ENCODE data around the gene IPO9. TPM values are rescaled to one million over a fixed set of nuclear protein-coding genes. Genes with fewer than 3 reads are reported as not detected.
"Not testable (repeated sequence)": the region's sequence is repeated elsewhere in the genome, so short reads cannot be mapped to it uniquely, and the experiment has no call there.

IPO9 gene
- polyA plus RNA-seq, 4 donors = 76.5 to 88.6 (median 81.0) TPM

DNA sequence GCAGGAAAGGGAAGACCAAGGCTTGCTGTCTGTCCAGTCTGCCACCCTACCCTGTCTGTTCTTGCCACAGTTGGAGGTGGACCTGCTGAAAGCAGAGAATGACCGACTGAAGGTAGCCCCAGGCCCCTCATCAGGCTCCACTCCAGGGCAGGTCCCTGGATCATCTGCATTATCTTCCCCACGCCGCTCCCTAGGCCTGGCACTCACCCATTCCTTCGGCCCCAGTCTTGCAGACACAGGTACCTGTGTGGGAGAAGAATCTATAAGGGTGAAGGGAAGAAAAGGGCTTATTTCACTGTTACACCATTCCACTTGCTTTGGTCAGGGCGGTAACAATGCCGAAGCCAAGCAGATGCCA, 20.3 kb upstream of the IPO9 start:
- no peak for DNase-seq (ENCODE audit: low read depth in 4 of 4, low spot score in 3 of 4)

DNA sequence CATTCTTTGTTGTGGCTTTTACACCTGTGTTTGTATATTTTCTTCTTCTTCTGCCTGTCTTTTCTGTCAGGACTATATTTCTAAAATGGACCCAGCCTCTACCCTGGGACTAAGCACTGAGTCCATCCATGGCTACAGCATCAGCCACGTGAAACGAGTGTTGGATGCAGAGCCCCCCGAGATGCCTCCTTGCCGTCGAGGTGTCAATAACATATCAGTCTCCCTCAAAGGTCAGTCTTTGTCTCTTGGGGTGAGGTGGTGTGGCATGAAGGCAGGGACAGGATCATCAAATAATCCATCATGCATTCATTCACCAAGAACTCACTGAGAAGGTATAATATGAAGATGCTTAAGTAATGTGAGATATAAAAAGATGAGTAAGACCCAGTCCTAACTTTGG, 19.1 kb upstream of the IPO9 start:
- DNase-seq (ENCODE audit: low read depth in 4 of 4, low spot score in 3 of 4) = no peak

DNA sequence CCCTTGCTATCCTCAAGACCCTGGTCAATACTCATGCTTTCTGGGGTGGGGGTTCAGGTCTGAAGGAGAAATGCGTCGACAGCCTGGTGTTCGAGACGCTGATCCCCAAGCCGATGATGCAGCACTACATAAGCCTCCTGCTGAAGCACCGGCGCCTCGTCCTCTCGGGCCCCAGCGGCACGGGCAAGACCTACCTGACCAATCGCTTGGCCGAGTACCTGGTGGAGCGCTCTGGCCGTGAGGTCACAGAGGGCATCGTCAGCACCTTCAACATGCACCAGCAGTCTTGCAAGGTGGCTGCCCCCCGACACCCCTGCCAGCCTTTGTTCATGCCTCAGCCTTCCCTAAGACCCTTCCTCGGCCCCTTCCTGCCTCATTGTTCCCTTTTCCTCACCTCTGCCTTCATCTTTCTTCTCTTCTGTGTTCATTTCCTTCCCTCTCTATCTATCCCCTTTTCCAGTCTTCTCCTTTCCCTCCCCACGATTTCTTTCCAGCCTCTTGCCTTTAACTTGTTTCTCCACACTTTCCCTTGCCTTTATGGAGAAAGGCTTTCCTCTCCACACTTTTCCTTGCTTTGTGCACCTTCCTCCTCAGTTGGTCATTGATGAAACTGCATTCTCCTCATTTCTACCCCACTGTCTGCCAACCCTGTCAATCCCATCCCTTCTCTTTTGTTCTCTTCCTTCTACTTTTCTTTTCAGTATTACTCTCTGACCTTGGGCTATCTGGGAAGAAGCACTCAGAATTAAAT, 18.3 kb upstream of the IPO9 start:
- no peak for DNase-seq (ENCODE audit: low read depth in 4 of 4, low spot score in 3 of 4)

DNA sequence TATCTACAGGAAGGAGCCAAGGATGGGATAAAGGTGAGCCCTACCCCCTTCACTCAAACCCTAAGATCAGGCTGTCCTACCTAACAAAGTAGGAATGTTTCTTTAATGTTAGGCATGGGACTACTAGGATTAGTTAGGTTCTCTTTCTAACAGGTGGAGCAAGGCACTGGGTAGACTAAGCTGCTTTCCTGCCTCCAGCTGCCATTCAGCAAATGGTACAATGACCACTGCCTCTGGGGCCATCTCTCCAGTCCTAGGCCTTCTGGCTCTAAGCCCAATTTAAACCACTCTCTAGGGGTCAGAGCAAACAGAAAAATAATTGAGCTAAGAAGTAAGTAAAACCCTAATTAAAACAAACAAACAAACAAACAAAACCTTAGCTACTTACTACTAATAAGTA, 15.7 kb upstream of the IPO9 start:
- no peak for DNase-seq (ENCODE audit: low read depth in 4 of 4, low spot score in 3 of 4)

DNA sequence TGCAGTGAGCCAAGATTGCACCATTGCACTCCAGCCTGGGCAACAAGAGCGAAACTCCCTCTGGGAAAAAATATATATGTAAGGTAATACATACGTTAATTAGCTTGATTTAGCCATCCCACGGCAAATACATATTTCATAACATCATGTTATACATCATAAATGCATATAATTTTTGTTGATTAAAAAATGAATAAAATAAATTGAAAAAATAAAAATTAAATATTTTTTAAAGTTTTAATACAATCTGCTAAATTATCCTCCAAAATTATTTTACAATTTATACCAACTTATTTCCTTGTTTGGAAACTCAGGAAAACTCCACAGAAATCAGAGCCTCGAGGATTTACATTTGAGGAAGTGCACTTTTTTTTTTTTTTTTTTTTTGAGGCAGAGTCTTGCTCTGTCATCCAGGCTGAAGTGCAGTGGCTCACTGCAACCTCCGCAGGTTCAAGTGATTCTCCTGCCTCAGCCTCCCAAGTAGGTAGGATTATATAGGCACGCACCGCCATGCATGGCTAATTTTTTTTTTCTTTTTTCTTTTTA, 12.6 kb upstream of the IPO9 start:
- no peak for DNase-seq (ENCODE audit: low read depth in 4 of 4, low spot score in 3 of 4)

DNA sequence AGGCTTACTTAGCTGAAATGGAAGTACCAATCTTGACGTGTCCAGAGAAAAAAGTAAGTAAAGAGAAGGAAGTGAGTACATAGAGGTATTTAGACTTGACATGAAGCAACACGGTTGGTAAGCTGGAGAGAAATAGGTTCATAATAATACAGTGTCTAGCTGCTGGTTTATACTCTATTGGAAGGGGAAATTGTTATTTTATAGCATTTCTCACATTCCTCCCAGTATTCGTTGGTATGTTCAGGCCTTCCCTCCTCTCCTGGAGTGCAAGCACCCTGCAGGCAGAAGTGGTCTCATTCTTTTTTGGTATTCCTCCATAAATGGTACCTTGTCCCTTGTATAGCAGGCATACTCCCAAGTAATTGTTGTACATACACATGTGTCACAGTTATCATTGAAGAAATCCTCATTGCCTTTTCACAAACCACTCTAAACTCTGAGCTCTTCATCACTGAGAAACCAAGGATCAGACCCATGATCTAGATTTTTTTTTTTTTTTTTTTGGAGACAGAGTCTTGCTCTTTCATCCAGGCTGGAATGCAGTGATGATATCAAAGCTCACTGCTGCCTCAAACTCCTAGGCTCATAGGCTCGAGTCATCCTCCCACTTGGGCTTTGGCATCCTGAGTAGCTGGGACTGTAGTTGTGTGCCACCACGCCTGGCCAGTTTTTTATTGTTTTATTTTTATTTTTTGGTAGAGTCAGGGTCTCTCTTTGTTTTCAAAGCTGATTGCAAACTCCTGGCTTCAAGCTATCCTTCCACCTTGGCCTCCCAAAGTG, 9.8 kb upstream of the IPO9 start:
- DNase-seq (ENCODE audit: low read depth in 4 of 4, low spot score in 3 of 4) = no peak

DNA sequence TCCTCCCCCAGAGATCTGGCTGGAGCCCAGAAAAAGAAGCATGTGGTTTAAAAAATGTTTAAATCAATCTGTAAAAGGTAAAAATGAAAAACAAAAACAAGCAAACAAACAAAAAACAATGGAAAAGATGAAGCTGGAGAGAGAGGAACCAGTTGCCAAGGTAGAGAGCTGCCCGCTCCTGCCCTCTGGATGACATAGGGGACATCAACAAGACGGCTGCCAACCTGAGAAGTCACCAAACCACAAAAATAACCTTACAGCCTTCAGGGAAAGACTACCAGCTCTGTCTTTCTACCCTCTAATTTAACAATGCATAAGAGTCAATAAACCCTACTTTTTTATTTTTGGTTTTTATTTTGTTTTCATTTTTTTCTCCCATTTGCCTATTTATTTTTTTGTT, 8.5 kb upstream of the IPO9 start:
- no peak for DNase-seq (ENCODE audit: low read depth in 4 of 4, low spot score in 3 of 4)

DNA sequence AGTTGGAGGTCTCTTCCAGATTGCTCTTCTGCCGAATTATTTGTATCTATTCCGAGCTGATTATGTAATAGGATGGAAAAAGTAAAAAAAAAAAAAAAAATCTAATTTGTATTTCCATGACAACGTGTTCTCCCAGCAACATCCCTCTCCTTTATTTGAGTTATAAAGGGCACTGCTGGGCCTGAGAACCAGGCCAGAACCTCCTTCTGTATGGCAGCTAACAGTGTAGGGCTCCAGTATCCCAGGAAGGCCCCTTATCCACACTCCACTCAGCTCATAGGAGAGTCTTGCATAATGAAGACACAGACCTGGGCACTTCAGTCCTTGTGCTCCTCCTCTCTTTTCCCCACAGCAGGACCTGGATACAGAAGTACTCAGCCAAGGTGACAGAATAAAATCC, 3.7 kb upstream of the IPO9 start:
- DNase-seq (ENCODE audit: low read depth in 4 of 4, low spot score in 3 of 4) = no peak

DNA sequence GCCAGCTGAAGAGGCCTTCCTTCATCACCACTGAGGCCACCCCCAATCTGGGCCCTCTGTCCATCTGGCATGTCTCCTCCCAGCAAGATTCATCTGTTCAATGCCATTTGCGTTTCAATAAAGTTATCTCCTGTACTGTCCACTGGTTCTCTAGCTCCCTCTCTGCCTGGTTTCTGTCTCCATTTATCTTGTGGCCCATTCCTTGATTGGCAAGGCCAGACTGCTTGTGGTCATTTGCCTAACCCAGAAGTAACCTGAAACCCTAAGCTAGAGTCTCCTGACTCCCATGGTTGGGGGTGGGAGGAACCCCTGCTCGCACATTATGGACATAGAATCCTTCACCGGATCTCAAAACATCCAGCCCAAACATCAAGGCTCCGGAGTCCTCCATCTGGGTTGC, 2.1 kb upstream of the IPO9 start:
- peak in 1 of 4 donors; percentile 3 for DNase-seq (ENCODE audit: low read depth in 4 of 4, low spot score in 3 of 4)

DNA sequence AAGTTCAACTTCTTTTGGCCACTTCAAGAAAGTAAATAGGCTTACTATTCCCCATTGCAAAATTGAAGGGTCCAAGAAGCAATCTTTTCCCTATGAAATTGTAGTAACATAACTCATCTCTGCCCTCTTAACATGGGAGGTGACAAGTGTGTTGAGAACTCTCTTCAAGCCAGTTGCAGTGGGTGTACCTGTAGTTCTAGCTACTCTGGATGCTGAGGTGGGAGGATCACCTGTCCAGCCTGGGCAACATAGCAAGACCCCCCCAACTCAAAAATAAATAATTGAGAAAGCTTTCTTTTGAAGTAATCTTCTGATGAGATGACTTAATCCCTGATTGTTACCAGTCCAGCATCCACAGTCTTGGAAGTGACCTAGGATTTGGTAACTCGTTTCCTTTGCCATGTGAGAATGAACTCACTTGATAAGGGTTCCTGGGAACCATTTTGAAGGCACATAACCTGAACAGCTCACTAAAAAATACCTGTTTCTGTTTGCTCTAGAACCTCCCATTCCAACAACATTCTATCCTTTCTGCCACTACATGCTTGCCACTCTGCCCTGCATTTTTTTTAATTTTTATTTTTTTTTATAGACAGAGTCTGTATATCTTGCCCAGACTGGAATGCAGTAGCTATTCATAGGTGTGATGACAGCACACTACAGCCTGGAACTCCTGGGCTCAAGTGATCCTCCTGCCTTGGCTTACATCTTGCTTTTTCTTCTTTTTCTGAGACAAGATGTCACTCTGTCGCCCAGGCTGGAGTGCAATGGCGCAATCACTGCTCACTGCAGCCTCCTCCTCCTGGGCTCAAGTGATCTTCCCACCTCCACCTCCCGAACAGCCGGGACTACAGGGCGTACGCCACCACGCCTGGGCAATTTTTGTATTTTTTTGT, 1.4 kb upstream of the IPO9 start:
- DNase-seq (ENCODE audit: low read depth in 4 of 4, low spot score in 3 of 4) = no peak

DNA sequence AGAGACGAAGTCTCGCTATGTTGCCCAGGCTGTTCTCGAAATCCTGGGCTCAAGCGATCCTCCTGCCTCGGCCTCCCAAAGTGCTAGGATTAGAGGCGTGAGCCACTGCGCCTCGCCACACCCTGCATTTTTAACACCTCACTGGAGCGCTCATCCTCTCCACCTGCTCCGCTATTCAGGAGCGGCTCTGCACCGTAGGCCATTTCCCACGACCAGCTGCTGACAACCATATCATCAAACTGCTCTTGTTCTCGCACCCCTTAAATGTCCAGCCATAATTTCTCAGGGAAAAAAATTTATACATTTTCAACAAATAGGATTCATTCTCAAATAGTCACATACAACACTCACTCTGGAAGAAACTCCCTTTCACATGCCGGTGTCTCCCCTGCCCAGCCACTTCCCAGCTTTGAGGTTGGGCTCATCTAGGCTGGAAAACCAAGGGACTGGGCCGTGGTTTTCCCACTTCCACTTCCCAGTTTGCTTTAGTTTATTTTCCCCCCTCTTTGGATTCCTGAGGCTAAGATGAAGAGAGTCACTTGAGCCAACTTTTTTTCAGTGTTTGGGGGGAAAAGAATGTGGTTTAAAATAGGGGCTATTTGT, 639 bp upstream of the IPO9 start:
- DNase-seq (ENCODE audit: low read depth in 4 of 4, low spot score in 3 of 4) = no peak

DNA sequence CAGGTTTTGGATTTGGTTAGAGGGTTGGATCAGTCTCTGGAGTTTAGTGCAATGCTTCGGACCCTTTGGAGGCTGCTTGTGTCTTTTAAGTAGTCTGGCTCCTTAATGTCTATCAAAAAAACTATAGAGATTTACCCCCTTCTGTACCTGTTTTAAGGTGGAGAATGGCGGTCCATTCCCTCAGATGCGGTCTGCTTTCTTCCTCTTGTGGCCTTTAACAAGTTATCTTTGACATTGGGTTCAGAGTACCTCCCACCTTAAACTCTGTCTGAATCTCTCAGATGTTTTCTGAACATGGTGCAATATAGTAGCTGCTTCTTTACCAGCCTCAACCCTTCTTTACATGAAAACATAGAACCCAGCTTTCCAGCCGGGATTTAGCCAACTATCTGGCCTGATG, 2.4 kb downstream of the IPO9 start:
- no peak for DNase-seq (ENCODE audit: low read depth in 4 of 4, low spot score in 3 of 4)

DNA sequence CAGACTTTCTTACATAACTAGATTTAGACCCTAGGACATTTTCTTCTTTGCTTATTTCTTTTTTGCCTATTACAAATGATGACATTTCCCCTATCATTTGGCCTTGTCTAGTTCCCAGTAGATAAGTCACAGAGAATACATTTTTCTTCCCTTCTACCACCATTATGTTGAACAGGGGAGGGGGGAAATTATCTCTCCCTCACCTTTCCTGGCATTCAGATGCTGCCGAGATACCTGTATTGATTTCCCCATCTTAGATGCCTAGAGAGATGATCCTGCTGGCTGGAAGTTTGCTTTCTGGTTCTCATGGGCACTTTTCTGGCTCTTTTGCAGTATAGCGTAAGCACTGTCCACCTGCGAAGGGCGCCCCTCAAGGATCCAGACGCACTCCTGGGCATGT, 5.7 kb downstream of the IPO9 start:
- no peak for DNase-seq (ENCODE audit: low read depth in 4 of 4, low spot score in 3 of 4)

DNA sequence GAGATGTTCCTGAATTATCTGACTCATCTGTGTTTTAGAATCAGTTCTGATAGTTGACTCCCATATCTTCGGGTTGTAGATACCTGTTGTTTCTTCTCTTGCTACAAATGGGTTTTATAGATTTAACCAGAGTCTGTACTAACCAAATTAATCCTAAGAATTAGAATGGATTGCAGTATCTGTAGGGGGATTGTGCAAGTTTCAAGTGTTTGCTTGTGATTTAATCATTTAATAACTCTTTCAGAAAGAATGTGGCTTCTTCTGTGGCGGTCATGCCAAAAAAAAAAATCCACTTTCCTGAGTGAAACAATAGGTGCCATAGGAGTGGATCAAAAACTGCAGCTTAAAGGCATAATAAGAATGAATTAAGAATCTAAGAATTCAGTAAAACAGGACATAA, 9.4 kb downstream of the IPO9 start:
- no peak for DNase-seq (ENCODE audit: low read depth in 4 of 4, low spot score in 3 of 4)

DNA sequence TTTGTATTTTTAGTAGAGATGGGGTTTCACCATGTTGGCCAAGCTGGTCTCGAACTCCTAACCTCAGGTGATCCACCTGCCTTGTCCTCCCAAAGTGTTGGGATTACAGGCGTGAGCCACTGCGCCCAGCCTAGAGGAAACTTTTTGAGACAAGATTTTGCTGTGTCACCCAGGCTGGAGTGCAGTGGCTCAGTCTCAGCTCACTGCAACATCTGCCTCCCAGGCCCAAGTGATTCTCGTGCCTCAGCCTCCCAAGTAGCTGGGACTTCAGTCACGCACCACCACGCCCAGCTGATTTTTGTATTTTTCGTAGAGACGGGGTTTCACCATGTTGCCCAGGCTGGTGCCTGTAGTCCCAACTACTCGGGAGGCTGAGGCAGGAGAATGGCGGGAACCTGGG, 10.1 kb downstream of the IPO9 start:
- not testable (repeated sequence) for DNase-seq (ENCODE audit: low read depth in 4 of 4, low spot score in 3 of 4)

DNA sequence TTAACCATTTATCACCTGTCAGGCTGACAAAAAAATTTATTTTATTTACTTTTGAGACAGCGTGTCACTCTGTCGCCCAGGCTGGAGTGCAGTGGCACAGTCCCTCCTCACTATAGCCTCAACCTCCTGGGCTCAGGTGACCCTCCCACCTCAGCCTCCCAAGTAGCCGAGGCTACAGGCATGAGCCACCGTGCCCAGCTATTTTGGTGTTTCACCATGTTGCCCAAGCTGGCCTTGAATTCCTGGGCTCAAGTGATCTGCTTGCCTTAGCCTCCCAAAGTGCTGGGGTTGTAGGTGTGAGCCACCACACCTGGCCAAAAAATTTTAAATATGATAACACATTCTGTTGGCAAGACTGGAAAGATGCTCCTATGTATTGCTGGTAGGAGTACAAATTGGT, 11.1 kb downstream of the IPO9 start:
- no peak for DNase-seq (ENCODE audit: low read depth in 4 of 4, low spot score in 3 of 4)

DNA sequence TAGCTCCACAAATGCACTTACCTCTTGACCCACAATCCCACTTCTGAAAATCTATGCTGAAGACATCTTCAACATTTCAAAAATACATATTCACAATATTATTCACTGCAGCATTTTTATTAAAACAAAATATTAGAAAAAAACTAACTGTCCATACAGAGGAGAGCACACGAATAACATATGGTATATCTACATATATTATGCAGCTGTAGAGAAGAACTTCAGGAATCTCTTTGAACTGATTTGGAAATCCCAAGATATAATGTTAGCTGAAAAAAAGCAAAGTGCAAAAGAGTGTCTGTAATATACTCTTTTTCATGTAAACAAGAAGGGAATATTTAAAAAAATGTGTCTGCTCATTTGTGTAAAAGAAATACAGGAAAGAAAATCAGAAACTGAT, 11.5 kb downstream of the IPO9 start:
- no peak for DNase-seq (ENCODE audit: low read depth in 4 of 4, low spot score in 3 of 4)

DNA sequence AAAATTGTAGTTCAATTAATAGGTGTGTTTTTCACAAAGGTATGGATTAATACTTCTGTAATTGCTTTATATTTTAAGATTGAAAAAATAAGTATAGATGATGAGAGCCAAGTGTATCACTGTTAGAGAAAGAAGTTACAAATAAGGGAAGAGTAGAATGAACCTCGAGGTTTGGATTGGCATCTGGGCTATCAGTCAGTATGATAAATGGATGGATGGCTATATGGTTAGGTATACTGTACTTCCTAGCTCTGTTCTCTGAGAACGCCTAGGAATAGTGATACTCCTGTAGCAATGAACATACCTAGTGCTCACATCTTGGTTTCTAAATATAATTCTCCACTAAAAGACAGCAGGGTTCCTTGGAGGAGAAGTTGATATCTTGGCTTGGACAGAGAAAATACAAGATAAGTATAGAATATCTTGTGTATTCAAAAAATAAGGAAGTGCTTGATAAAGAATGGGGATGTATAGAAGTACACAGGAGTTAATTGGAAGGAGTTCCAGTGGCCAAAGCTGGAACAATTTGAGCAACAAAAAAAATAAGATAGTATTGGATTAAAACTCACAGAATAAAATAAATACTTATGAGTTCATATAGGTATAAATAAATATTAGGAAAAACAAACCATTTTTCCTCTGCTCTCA, 12.4 kb downstream of the IPO9 start:
- DNase-seq (ENCODE audit: low read depth in 4 of 4, low spot score in 3 of 4) = no peak

DNA sequence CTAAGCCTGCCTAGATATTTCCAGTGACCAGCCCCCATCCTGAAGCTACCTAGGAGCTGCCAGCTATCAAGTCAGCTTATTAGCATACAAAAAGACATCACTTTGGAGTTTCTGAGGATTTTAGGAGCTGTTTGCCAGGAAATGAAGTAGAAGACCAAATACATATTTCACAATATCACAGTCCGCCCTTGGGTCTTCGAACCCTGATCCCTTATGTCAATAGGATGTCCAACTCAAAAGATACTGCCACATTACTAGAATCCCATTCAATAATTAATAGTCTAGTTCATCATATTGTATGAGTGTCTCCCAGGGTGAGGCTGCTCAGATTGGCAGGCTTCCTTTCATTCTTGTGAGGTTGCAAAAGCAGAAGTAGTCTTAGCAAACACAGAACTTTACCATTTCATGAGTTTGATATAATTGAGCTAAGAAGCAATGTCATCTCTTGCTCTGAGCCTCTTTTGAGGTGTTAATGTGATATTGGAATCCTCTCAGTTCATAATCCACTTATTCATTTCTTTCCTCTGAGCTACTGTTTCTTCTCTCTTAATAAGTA, 13.6 kb downstream of the IPO9 start:
- DNase-seq (ENCODE audit: low read depth in 4 of 4, low spot score in 3 of 4) = no peak
